ENCODE data around the gene CLSTN2. TPM values are rescaled to one million over a fixed set of nuclear protein-coding genes. Genes with fewer than 3 reads are reported as not detected.

CLSTN2 gene
- total and polyA plus RNA-seq, 2 of the 13 experiments (the other 11 are each of a cell fraction or from before 2014, with no cell fraction given): not detected

DNA sequence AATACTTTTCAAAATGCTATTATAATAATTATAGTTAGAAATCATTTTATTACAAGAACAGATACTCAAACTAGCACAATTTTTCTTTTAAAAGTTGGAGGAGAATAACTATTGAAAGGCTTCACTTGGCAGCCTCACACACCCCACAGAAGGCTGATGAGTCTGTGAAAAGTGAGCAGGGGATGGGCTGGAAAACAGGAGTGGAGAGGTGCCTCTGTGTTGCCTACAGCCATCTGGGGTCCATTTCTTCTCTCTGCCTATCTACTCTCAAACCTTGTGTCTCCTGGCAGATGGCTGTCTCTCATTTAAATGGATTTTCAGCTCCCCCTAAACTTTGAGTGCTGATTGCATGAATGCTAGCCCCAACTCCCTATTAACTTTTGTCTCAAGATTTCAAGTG, 230.8 kb downstream of the CLSTN2 start:
- intact Hi-C loops (cut with micrococcal nuclease; ENCODE audit: unreplicated experiment): no loop called here
- Histone ChIP-seq H4K20me1 (ENCODE audit: insufficient read depth, low read length) (no peaks in the 10 kb centered on the region), H3K9me3 (ENCODE audit: low read length) (no peaks in the 10 kb centered on the region), H3K27ac (ENCODE audit: extremely low read length, insufficient read depth, low read length) (no peak overlapping the region), H3K36me3 (replicated peaks in 1 of 2; ENCODE audit: control insufficient read depth in 1 of 2, insufficient read depth in 2 of 2, low read length in 2 of 2) (no peaks in the 10 kb centered on the region), H3K4me3 (replicated peaks in 1 of 3; ENCODE audit: insufficient read depth in 1 of 3, low read depth in 2 of 3, low read length in 3 of 3) (no peak overlapping the region), H3K27me3 (ENCODE audit: control insufficient read depth in 1 of 2, insufficient read depth in 2 of 2, low read length in 2 of 2) (no peaks in the 10 kb centered on the region), H3K4me1 (ENCODE audit: insufficient read depth, low read length) (no peaks in the 10 kb centered on the region), H3K9ac (ENCODE audit: insufficient read depth, low read depth, low read length) (no peak overlapping the region), H2AFZ (ENCODE audit: low read length) (no peak overlapping the region), H3K79me2 (ENCODE audit: insufficient read depth, low read length) (no peaks in the 10 kb centered on the region), H3K4me2 (ENCODE audit: low read depth, low read length) (no peak overlapping the region)
- FAIRE-seq: no peak
- ATAC-seq: no peak
- POLR2A ChIA-PET: no interaction called here
- no TSS peak for BruUV-seq (replicated peaks)
- TF ChIP-seq KLF12 (CRISPR knock-in tag; IDR thresholded peaks at IDR 0.05; ENCODE audit: borderline replicate concordance): no peak
- TF ChIP-seq, protein P1, sequence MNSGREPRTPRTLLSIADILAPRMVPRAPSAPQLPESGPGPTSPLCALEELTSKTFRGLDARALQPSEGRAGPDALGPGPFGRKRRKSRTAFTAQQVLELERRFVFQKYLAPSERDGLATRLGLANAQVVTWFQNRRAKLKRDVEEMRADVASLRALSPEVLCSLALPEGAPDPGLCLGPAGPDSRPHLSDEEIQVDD (CRISPR knock-in tag; IDR thresholded peaks at IDR 0.05; ENCODE audit: borderline replicate concordance): no peak
- no peak for TF ChIP-seq EHMT2 (IDR thresholded peaks at IDR 0.05; ENCODE audit: borderline replicate concordance, low read depth, low read length)
- no peak for TF ChIP-seq TBX3 (IDR thresholded peaks at IDR 0.05; ENCODE audit: borderline replicate concordance)
- no peak for TF ChIP-seq ZNF431 (CRISPR knock-in tag; IDR thresholded peaks at IDR 0.05; ENCODE audit: borderline replicate concordance, low read depth)
- TF ChIP-seq MTF1 (CRISPR knock-in tag; IDR thresholded peaks at IDR 0.05): no peak
- TF ChIP-seq ZNF543 (CRISPR knock-in tag; IDR thresholded peaks at IDR 0.05): no peak
- no peak for TF ChIP-seq TCF7L2 (IDR thresholded peaks at IDR 0.05; ENCODE audit: low read depth, low read length)
- no peak for TF ChIP-seq RARA (CRISPR knock-in tag; IDR thresholded peaks at IDR 0.05)
- TF ChIP-seq, protein P2, sequence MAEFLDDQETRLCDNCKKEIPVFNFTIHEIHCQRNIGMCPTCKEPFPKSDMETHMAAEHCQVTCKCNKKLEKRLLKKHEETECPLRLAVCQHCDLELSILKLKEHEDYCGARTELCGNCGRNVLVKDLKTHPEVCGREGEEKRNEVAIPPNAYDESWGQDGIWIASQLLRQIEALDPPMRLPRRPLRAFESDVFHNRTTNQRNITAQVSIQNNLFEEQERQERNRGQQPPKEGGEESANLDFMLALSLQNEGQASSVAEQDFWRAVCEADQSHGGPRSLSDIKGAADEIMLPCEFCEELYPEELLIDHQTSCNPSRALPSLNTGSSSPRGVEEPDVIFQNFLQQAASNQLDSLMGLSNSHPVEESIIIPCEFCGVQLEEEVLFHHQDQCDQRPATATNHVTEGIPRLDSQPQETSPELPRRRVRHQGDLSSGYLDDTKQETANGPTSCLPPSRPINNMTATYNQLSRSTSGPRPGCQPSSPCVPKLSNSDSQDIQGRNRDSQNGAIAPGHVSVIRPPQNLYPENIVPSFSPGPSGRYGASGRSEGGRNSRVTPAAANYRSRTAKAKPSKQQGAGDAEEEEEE (CRISPR knock-in tag; IDR thresholded peaks at IDR 0.05; ENCODE audit: borderline replicate concordance): no peak
- no peak for TF ChIP-seq MED13 (CRISPR knock-in tag; IDR thresholded peaks at IDR 0.05)
- TF ChIP-seq MYC (CRISPR knock-in tag; IDR thresholded peaks at IDR 0.05; ENCODE audit: borderline replicate concordance): no peak
- TF ChIP-seq, protein P3, sequence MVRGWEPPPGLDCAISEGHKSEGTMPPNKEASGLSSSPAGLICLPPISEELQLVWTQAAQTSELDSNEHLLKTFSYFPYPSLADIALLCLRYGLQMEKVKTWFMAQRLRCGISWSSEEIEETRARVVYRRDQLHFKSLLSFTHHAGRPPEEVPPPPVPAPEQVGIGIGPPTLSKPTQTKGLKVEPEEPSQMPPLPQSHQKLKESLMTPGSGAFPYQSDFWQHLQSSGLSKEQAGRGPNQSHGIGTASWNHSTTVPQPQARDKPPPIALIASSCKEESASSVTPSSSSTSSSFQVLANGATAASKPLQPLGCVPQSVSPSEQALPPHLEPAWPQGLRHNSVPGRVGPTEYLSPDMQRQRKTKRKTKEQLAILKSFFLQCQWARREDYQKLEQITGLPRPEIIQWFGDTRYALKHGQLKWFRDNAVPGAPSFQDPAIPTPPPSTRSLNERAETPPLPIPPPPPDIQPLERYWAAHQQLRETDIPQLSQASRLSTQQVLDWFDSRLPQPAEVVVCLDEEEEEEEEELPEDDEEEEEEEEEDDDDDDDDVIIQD (CRISPR knock-in tag; IDR thresholded peaks at IDR 0.05; ENCODE audit: low read depth): no peak
- no peak for TF ChIP-seq ZNF446 (CRISPR knock-in tag; IDR thresholded peaks at IDR 0.05)
- TF ChIP-seq ZNF350 (CRISPR knock-in tag; IDR thresholded peaks at IDR 0.05; ENCODE audit: borderline replicate concordance, low read depth): no peak
- CTCF ChIA-PET (ENCODE audit: low intra/inter-chr PET ratio, low total read pairs): no interaction called here
- no peak for DNase-seq (ENCODE audit: low spot score)
- in situ Hi-C loops (cut with HindIII; ENCODE audit: extremely low pct_ligation_motif_present, low pct_unique_long_range_greater_than_20kb): no loop called here
